ENCODE data around the gene RASL10A.

The RASL10A gene

DNA sequence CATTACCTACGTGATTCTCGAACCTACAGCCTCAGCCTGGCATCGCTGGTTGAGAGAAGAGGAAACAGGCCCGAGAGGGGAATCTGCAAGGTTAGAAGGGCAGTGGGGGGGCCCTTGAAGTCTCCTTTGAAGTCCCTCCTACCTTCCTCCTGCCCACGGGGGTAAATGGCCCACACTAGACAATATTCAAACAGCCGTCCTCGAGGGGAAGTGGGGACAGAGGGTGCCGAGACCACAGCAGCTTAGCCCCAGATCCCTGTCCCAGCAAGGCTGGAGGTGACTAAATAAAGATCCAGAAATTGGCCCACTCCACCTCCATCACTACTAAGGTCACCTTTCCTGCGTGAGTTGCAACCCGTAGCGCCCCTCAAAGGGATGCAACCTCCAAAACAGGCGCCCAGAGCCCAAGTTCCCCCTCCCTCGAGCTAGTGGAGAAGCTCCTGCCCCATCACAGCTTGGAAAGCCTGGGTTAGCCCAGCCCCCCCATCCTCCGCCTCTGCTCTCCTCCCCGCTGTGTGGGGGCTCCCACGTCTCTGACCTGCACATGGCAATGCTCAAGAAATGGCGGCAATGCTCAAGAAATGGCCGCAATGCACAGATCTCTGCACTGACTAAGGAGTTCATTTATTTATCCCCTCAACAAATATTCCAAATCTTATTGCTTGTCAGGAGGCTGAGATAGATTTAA is 788 bp upstream of the RASL10A start:
- H3K27ac Mint-ChIP-seq: no peak overlapping the region
- ATAC-seq (no peak), DNase-seq (ENCODE audit: low spot score in 2 of 2) (no peak)
- H3K9me3 Mint-ChIP-seq: no peaks in the 10 kb centered on the region
- H3K4me1 Mint-ChIP-seq: peaks cover 25% of the 10 kb centered on the region
- no peaks in the 10 kb centered on the region for H3K36me3 Mint-ChIP-seq
- no peak overlapping the region for H3K4me3 Mint-ChIP-seq

DNA sequence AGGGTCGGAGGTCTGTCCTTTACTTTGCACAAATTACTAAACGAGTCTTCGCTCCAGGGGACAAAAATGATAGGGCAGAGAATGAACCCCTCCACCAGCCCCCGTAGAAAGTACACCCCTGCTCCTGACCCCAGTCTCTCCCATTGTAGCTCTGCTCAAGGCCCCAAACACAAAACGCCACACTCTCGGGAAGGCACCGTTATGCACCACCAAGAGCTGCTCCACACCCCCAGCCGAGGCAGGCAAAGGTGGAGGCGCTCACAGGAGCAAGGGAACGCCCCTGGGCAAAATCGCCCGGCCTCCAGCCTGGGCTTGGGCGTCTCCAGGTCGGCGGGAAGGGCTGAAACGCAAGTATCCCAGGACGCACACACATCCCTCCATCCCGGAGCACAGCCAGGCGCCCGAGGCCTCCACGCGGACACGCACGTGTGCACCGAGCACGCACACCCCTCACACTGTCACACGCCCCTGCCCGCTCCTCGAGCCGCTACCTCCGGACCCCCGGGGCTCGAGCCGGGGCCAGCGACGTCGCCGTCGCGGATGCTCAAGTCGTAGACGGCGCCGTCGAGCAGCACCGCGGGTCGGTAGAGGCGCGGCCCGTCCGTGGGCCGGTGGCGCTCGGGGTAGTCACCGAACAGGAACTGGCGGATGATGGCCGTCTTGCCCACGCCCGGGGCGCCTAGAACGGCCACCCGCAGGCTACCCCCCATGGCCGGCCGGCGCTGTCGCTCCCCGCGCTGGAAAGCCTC is 786 bp downstream of the RASL10A start:
- ATAC-seq: no peak
- H3K4me1 Mint-ChIP-seq: peaks cover 26% of the 10 kb centered on the region

GRCh38 chr22:29313576-29314466 is 1.7 kb downstream of the RASL10A start:
- Mint-ChIP-seq H3K36me3 (no peaks in the 10 kb centered on the region), H3K4me1 (peaks cover 35% of the 10 kb centered on the region), H3K9me3 (no peaks in the 10 kb centered on the region), H3K27ac (no peak overlapping the region), H3K4me3 (peak overlapping the region; percentile 51)
- no peak for ATAC-seq
- DNase-seq (ENCODE audit: low spot score in 2 of 2): no peak

More for the DNA sequence above, 786 bp downstream of the RASL10A start:
- no peak overlapping the region for H3K27ac Mint-ChIP-seq
- H3K36me3 Mint-ChIP-seq: no peaks in the 10 kb centered on the region
- H3K9me3 Mint-ChIP-seq: no peaks in the 10 kb centered on the region
- peak overlapping the region; percentile 51 for H3K4me3 Mint-ChIP-seq
- no peak for DNase-seq (ENCODE audit: low spot score in 2 of 2)

DNA sequence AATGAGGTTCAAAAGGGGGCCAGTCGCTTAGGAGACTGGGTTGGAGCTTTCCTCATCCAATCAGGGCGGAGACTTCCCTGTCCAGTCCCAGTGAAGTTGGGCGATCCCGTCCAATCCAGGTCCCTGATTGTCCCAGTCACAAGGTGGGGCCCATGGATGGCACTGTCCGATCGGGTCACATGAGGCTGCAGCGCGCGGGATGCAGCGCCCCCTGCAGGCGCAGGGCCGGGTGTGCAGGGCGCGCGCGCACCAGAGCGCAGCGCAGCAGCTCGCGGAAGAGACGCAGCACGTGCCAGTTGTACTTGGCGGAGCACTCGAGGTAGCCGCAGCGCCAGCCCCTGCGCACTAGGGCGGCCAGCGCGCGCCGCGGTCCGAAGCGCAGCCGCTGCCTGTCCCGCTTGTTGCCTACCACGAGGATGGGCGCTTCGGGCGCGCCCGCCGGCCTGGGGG is 2.3 kb downstream of the RASL10A start:
- ATAC-seq (peak; percentile 27), DNase-seq (ENCODE audit: low spot score in 2 of 2) (no peak)
- H3K27ac Mint-ChIP-seq: no peak overlapping the region
- peak overlapping the region; percentile 51 for H3K4me3 Mint-ChIP-seq
- H3K9me3 Mint-ChIP-seq: no peaks in the 10 kb centered on the region
- no peaks in the 10 kb centered on the region for H3K36me3 Mint-ChIP-seq
- peaks cover 42% of the 10 kb centered on the region for H3K4me1 Mint-ChIP-seq

GRCh38 chr22:29312218-29313125 is 3.0 kb downstream of the RASL10A start:
- no peak for DNase-seq (ENCODE audit: low spot score in 2 of 2)
- H3K4me3 Mint-ChIP-seq: no peak overlapping the region
- no peaks in the 10 kb centered on the region for H3K9me3 Mint-ChIP-seq
- peak overlapping the region; percentile 32 for H3K27ac Mint-ChIP-seq
- H3K4me1 Mint-ChIP-seq: peaks cover 45% of the 10 kb centered on the region
- no peak for ATAC-seq
- H3K36me3 Mint-ChIP-seq: no peaks in the 10 kb centered on the region

DNA sequence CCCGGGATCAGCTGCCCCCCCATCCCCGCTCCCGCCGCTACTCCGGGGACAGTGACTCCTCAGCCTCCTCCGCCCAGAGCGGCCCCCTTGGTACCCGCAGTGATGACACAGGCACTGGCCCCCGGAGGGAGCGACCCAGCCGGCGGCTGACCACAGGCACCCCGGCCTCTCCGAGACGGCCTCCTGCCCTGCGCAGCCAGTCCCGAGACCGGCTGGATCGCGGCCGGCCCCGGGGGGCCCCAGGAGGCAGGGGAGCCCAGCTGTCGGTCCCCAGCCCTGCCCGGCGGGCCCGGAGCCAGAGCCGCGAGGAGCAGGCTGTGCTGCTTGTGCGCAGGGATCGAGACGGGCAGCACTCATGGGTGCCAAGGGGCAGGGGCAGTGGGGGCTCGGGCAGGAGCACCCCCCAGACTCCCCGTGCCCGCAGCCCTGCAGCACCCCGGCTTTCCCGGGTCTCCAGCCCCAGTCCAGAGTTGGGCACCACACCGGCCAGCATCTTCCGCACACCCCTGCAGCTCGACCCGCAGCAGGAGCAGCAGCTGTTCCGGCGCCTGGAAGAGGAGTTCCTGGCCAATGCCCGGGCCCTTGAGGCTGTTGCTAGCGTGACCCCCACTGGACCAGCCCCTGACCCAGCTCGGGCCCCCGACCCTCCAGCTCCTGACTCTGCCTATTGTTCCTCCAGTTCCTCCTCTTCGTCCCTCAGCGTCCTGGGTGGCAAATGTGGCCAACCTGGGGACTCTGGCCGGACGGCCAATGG is 3.9 kb downstream of the RASL10A start:
- H3K36me3 Mint-ChIP-seq: no peaks in the 10 kb centered on the region
- H3K27ac Mint-ChIP-seq: peak overlapping the region; percentile 43
- H3K4me1 Mint-ChIP-seq: peaks cover 48% of the 10 kb centered on the region
- ATAC-seq: no peak
- no peak for DNase-seq (ENCODE audit: low spot score in 2 of 2)
- no peaks in the 10 kb centered on the region for H3K9me3 Mint-ChIP-seq
- H3K4me3 Mint-ChIP-seq: no peak overlapping the region

GRCh38 chr22:29310863-29311339 is 4.6 kb downstream of the RASL10A start:
- H3K4me1 Mint-ChIP-seq: peaks cover 55% of the 10 kb centered on the region
- peak overlapping the region; percentile 43 for H3K27ac Mint-ChIP-seq
- no peaks in the 10 kb centered on the region for H3K9me3 Mint-ChIP-seq
- no peaks in the 10 kb centered on the region for H3K36me3 Mint-ChIP-seq
- ATAC-seq (peak; percentile 61), DNase-seq (ENCODE audit: low spot score in 2 of 2) (peak in 1 of 2 donors; percentile 43)
- no peak overlapping the region for H3K4me3 Mint-ChIP-seq

- Mint-ChIP-seq H3K4me3 (no peak overlapping the region), H3K9me3 (no peaks in the 10 kb centered on the region), H3K4me1 (peaks cover 57% of the 10 kb centered on the region), H3K27ac (no peak overlapping the region), H3K36me3 (no peaks in the 10 kb centered on the region)
- ATAC-seq (no peak), DNase-seq (ENCODE audit: low spot score in 2 of 2) (no peak)
Observed at GRCh38 chr22:29310065-29310862, 5.2 kb downstream of the RASL10A start.

DNA sequence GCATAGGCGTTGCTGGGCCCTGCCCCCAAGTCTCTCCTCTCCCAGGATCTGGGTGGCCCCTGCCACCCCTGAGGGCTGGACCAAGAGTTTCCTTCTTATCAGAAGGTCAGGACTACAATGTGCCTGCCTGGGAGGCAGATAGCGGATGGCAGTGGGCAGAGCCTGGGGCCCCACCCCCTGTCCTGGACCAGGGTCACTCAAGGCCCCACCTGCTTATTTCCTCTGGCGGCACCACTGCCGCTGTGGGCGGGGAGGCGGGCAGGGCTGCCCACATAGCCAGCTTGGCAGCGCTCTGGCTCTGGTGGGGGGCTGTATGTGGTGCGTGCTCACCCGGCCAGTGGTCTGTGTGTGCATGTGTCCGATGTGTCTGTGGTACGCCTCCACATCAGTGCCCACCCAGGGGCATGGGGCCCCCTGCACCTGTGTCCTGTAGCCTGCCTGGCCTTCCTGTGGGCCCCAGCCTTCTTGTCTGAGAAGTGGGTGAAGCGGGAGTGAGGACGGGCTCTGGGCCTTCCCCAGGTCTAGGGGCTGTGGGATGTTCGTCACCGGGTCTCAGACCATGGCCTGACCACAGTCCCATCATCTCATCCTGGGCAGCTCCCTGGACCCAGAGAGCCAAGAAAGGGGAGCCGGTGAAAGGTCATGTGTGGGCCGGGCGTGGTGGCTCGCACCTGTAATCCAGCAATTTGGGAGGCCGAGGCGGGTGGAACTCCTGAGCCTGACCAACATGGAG is 6.0 kb downstream of the RASL10A start:
- peaks cover 54% of the 10 kb centered on the region for H3K4me1 Mint-ChIP-seq
- H3K27ac Mint-ChIP-seq: peak overlapping the region; percentile 40

GRCh38 chr22:29308791-29309262 is 6.7 kb downstream of the RASL10A start:
- Mint-ChIP-seq H3K36me3 (no peaks in the 10 kb centered on the region), H3K9me3 (no peaks in the 10 kb centered on the region), H3K4me3 (peak overlapping the region; percentile 41), H3K27ac (no peak overlapping the region), H3K4me1 (peaks cover 47% of the 10 kb centered on the region)
- ATAC-seq: peak; percentile 66
- no peak for DNase-seq (ENCODE audit: low spot score in 2 of 2)

More for the DNA sequence above, 6.0 kb downstream of the RASL10A start:
- no peaks in the 10 kb centered on the region for H3K9me3 Mint-ChIP-seq
- H3K36me3 Mint-ChIP-seq: no peaks in the 10 kb centered on the region
- no peak for ATAC-seq
- peak overlapping the region; percentile 41 for H3K4me3 Mint-ChIP-seq
- DNase-seq (ENCODE audit: low spot score in 2 of 2): no peak

DNA sequence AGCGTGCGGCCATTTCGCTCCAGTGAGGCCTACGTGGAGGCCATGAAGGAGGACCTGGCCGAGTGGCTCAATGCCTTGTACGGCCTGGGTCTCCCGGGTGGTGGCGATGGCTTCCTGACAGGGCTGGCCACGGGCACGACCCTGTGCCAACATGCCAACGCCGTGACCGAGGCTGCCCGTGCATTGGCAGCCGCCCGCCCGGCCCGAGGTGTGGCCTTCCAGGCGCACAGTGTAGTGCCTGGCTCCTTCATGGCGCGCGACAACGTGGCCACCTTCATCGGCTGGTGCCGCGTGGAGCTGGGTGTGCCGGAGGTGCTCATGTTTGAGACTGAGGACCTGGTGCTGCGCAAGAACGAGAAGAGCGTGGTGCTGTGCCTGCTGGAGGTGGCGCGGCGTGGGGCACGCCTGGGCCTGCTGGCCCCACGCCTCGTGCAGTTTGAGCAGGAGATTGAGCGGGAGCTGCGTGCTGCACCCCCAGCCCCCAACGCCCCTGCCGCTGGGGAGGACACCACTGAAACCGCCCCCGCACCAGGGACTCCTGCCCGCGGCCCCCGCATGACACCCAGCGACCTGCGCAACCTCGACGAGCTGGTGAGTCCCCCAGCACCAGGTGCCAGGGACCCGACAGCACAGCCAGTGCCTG is 7.2 kb downstream of the RASL10A start:
- no peak for DNase-seq (ENCODE audit: low spot score in 2 of 2)
- H3K4me1 Mint-ChIP-seq: peaks cover 42% of the 10 kb centered on the region
- no peak for ATAC-seq
- H3K4me3 Mint-ChIP-seq: peak overlapping the region; percentile 41
- H3K36me3 Mint-ChIP-seq: no peaks in the 10 kb centered on the region
- no peaks in the 10 kb centered on the region for H3K9me3 Mint-ChIP-seq
- H3K27ac Mint-ChIP-seq: no peak overlapping the region

- H3K4me1 Mint-ChIP-seq: peaks cover 39% of the 10 kb centered on the region
- no peaks in the 10 kb centered on the region for H3K36me3 Mint-ChIP-seq
- ATAC-seq: no peak
- no peak for DNase-seq (ENCODE audit: low spot score in 2 of 2)
- no peak overlapping the region for H3K27ac Mint-ChIP-seq
- H3K9me3 Mint-ChIP-seq: no peaks in the 10 kb centered on the region
- peak overlapping the region; percentile 66 for H3K4me3 Mint-ChIP-seq
Observed at GRCh38 chr22:29307596-29308147, 7.8 kb downstream of the RASL10A start.

All from stimulated activated effector memory CD8-positive, alpha-beta T cell treated with anti-CD3 and anti-CD28 coated beads, Interleukin-12 subunit alpha, Interleukin-12 subunit beta, amount 100 ng/mL, for 72 hours (primary cell).